ENCODE results near the gene RPS27.

DNA sequence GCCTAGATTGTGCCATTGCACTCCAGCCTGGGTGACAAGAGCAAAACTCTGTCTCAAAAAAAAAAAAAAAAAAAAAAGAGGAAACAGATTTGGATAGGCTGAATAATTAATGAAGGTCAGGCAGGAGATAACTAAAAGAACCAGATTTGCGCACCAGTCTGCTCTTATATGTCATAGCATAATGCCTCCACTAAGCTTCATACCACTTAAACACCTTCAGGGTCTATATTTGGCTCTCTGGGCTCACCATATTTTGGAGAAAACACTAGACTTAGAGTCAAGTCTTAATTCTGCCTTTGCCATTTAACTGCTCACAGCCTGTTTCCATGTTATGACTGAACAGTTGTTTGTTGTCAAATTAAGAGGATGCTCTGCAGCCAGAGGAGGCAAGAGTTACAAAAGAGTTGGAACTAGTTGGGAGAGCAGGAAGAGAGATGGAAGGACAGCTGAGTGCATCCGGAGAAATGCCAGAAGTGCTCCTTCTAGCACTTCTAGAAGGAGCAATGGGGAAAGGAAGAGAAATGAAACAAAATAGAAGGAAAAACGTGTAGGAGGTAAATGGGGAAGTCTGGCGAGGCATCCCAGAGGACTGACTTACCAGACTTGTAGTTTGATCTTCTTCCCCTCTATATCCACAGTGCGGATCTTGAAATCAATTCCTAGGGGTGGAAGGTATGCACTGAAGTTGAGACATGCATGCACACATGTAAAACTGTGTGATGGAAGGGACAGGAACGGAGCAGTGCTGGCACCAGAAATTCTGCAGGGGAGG, 6.3 kb upstream of the RPS27 start:
- TF ChIP-seq, protein P1, sequence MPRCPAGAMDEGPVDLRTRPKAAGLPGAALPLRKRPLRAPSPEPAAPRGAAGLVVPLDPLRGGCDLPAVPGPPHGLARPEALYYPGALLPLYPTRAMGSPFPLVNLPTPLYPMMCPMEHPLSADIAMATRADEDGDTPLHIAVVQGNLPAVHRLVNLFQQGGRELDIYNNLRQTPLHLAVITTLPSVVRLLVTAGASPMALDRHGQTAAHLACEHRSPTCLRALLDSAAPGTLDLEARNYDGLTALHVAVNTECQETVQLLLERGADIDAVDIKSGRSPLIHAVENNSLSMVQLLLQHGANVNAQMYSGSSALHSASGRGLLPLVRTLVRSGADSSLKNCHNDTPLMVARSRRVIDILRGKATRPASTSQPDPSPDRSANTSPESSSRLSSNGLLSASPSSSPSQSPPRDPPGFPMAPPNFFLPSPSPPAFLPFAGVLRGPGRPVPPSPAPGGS (IDR thresholded peaks at IDR 0.05): no peak
- TF ChIP-seq, protein P2, sequence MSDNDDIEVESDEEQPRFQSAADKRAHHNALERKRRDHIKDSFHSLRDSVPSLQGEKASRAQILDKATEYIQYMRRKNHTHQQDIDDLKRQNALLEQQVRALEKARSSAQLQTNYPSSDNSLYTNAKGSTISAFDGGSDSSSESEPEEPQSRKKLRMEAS (IDR thresholded peaks at IDR 0.05): no peak
- TF ChIP-seq, protein P3, sequence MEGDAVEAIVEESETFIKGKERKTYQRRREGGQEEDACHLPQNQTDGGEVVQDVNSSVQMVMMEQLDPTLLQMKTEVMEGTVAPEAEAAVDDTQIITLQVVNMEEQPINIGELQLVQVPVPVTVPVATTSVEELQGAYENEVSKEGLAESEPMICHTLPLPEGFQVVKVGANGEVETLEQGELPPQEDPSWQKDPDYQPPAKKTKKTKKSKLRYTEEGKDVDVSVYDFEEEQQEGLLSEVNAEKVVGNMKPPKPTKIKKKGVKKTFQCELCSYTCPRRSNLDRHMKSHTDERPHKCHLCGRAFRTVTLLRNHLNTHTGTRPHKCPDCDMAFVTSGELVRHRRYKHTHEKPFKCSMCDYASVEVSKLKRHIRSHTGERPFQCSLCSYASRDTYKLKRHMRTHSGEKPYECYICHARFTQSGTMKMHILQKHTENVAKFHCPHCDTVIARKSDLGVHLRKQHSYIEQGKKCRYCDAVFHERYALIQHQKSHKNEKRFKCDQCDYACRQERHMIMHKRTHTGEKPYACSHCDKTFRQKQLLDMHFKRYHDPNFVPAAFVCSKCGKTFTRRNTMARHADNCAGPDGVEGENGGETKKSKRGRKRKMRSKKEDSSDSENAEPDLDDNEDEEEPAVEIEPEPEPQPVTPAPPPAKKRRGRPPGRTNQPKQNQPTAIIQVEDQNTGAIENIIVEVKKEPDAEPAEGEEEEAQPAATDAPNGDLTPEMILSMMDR (IDR thresholded peaks at IDR 0.05): no peak
- TF ChIP-seq POLR2A (IDR thresholded peaks at IDR 0.05; ENCODE audit: low read length): no peak
- TF ChIP-seq NR3C1 (IDR thresholded peaks at IDR 0.05): no peak
- TF ChIP-seq CBX2 (IDR thresholded peaks at IDR 0.05; ENCODE audit: borderline replicate concordance, low read depth): no peak
- no peak for TF ChIP-seq RCOR1 (IDR thresholded peaks at IDR 0.05; ENCODE audit: low read depth, low read length)
- no peak for TF ChIP-seq RNF2 (IDR thresholded peaks at IDR 0.05; ENCODE audit: borderline replicate concordance, low read depth)
- no peak for TF ChIP-seq HDAC2 (IDR thresholded peaks at IDR 0.05)
- no peak for TF ChIP-seq RFX5 (IDR thresholded peaks at IDR 0.05)
- TF ChIP-seq ZSCAN20 (CRISPR knock-in tag; IDR thresholded peaks at IDR 0.05): no peak
- TF ChIP-seq FOXS1 (CRISPR knock-in tag; IDR thresholded peaks at IDR 0.05): no peak
